Keratinocyte (primary cell): ENCODE measurements around the gene OXNAD1. TPM values are rescaled to one million over a fixed set of nuclear protein-coding genes. Genes with fewer than 3 reads are reported as not detected.

Source experiments
- DNase-seq: peaks from one replicate; pipeline ENCODE4 v3.0.0-alpha.2; 2011; ENCODE audit warnings: low read depth, missing footprints, low spot score
- FAIRE-seq: peaks from 2 replicates; lab custom pipeline; 2011; peaks lifted over from hg19 to GRCh38; lab: Jason Lieb, UNC
- H2AFZ ChIP-seq: 2 replicates; pipeline ENCODE4 v1.6.0; 2012; ENCODE audit warnings: low read length, control low read depth, inconsistent platforms; ENCODE audit not compliant: control insufficient read depth
- H3K27ac ChIP-seq: 2 replicates; pipeline ENCODE4 v1.5.1; 2011; ENCODE audit warnings: low read length; ENCODE audit not compliant: control insufficient read depth, insufficient read depth
- H3K27me3 ChIP-seq: 3 replicates; pipeline ENCODE4 v1.6.0; 2011; ENCODE audit warnings: low read length; ENCODE audit not compliant: control insufficient read depth, insufficient read depth; ENCODE audit errors: extremely low read depth
- H3K36me3 ChIP-seq, 2 experiments: 2 replicates in 1 of 2; 3 replicates in 1 of 2; pipeline ENCODE4 v1.5.1; 2011; ENCODE audit warnings: low read length in 2 of 2, mild to moderate bottlenecking in 1 of 2; ENCODE audit not compliant: control insufficient read depth in 2 of 2, insufficient read depth in 2 of 2; ENCODE audit errors: extremely low read depth in 1 of 2
- H3K4me1 ChIP-seq: 3 replicates; pipeline ENCODE4 v1.5.1; 2011; ENCODE audit warnings: low read length; ENCODE audit not compliant: control insufficient read depth, insufficient read depth; ENCODE audit errors: extremely low read depth
- H3K4me2 ChIP-seq: 3 replicates; pipeline ENCODE4 v1.6.0; 2011; ENCODE audit warnings: low read depth, low read length; ENCODE audit not compliant: control insufficient read depth, insufficient read depth; ENCODE audit errors: extremely low read depth
- H3K4me3 ChIP-seq, 3 experiments: fragments of 200-600 bp in 1 of 3; sonication (generic) in 1 of 3; 2 replicates in 2 of 3; 3 replicates in 1 of 3; pipeline ENCODE4 v1.5.1; 2011 to 2016; ENCODE audit warnings: low read length in 3 of 3, mild to moderate bottlenecking in 3 of 3, control low read depth in 2 of 3, inconsistent platforms in 1 of 3, low read depth in 1 of 3, mixed read lengths in 1 of 3, mixed run types in 1 of 3, moderate library complexity in 1 of 3; ENCODE audit not compliant: control insufficient read depth in 2 of 3, insufficient read depth in 2 of 3; ENCODE audit errors: extremely low read depth in 1 of 3
- H3K79me2 ChIP-seq: 2 replicates; pipeline ENCODE4 v1.6.0; 2012; ENCODE audit warnings: low read length; ENCODE audit not compliant: control insufficient read depth, insufficient read depth
- H3K9ac ChIP-seq: 3 replicates; pipeline ENCODE4 v1.6.0; 2011; ENCODE audit warnings: low read length; ENCODE audit not compliant: control insufficient read depth, insufficient read depth; ENCODE audit errors: extremely low read depth
- H3K9me1 ChIP-seq: 3 replicates; pipeline ENCODE4 v1.6.0; 2011; ENCODE audit warnings: low read length; ENCODE audit not compliant: control insufficient read depth, insufficient read depth; ENCODE audit errors: extremely low read depth
- H3K9me3 ChIP-seq: 2 replicates; pipeline ENCODE4 v1.5.1; 2012; ENCODE audit warnings: low read depth, low read length; ENCODE audit not compliant: control insufficient read depth
- H4K20me1 ChIP-seq: 3 replicates; pipeline ENCODE4 v1.6.0; 2011; ENCODE audit warnings: low read length; ENCODE audit not compliant: control insufficient read depth, insufficient read depth; ENCODE audit errors: extremely low read depth
- CTCF ChIP-seq, 3 experiments: IDR thresholded peaks in 1 of 3; conservative IDR thresholded peaks in 1 of 3; optimal IDR thresholded peaks in 1 of 3; 2 replicates in 2 of 3; 3 replicates in 1 of 3; pipeline versions ENCODE3 to v1.5.1; 2011; ENCODE audit warnings: low read length in 3 of 3, mild to moderate bottlenecking in 3 of 3, moderate library complexity in 2 of 3, control low read depth in 1 of 3, inconsistent platforms in 1 of 3; ENCODE audit not compliant: insufficient read depth in 2 of 3; ENCODE audit errors: extremely low read depth in 1 of 3
- EZH2 ChIP-seq: IDR thresholded peaks from one replicate; pipeline ENCODE4 v1.6.1; 2012; ENCODE audit warnings: inconsistent platforms, mild to moderate bottlenecking, low read length, moderate library complexity
- dilution Hi-C: fragments of 300-500 bp; cut with MboI; formaldehyde crosslinking; loops from one replicate; pipeline ENCODE4 v1.7.0; 2020; ENCODE audit warnings: low sequenced_read_pairs; ENCODE audit not compliant: extremely low pct_ligation_motif_present
- polyA plus RNA-seq, 5 experiments: library from polyadenylated mRNA; depleted of rRNA in 3 of 5; stranded (reverse) in 3 of 5; stranded (forward) in 1 of 5; unstranded in 1 of 5; fragments of >200 nt; gene quantifications; 1 replicate in 1 of 5; 2 replicates in 3 of 5; 3 replicates in 1 of 5; pipeline versions ENCODE4 v1.2.1 to v1.2.3, GENCODE V29; 2011 to 2012; ENCODE audit warnings: missing spikeins in 2 of 5, low read depth in 1 of 5, low replicate concordance in 1 of 5

The OXNAD1 gene
- polyA plus RNA-seq, 1 donor (not counting 4 experiments of a cell fraction or from before 2014, with no cell fraction given), result 15.2 TPM

GRCh38 chr3:16313886-16314645 lies 49.1 kb downstream of the OXNAD1 start:
- no peak for TF ChIP-seq EZH2
- no peak for TF ChIP-seq CTCF (optimal IDR thresholded peaks at IDR 0.05 in 1 of 3, IDR thresholded peaks at IDR 0.05 in 1 of 3, conservative IDR thresholded peaks at IDR 0.05 in 1 of 3; ENCODE audit: extremely low read depth in 1 of 3, insufficient read depth in 2 of 3, low read length in 3 of 3)
- no peak overlapping the region for H3K9ac ChIP-seq
- no peaks in the 10 kb centered on the region for H3K79me2 ChIP-seq
- no peak overlapping the region for H2AFZ ChIP-seq
- H3K36me3 ChIP-seq, result peaks cover 12 to 18% of the 10 kb centered on the region in 2 experiments
- dilution Hi-C loops, result no loop called here
- H3K9me3 ChIP-seq, result no peaks in the 10 kb centered on the region
- H3K9me1 ChIP-seq, result no peaks in the 10 kb centered on the region
- no peak overlapping the region for H3K27ac ChIP-seq
- DNase-seq (no peak), FAIRE-seq (no peak)
- H4K20me1 ChIP-seq, result no peaks in the 10 kb centered on the region
- H3K27me3 ChIP-seq, result no peaks in the 10 kb centered on the region
- H3K4me3 ChIP-seq, result no peak overlapping the region
- peaks cover 11% of the 10 kb centered on the region for H3K4me1 ChIP-seq
- H3K4me2 ChIP-seq, result no peak overlapping the region

GRCh38 chr3:16315623-16316022 lies 50.6 kb downstream of the OXNAD1 start:
- Histone ChIP-seq H3K79me2 (no peaks in the 10 kb centered on the region), H3K36me3 (peaks cover 13 to 22% of the 10 kb centered on the region in 2 experiments), H3K9me1 (no peaks in the 10 kb centered on the region), H3K4me2 (no peak overlapping the region), H3K27me3 (no peaks in the 10 kb centered on the region), H3K4me1 (no peaks in the 10 kb centered on the region), H3K9me3 (no peaks in the 10 kb centered on the region), H3K27ac (no peak overlapping the region), H3K4me3 (no peak overlapping the region), H4K20me1 (no peaks in the 10 kb centered on the region), H2AFZ (no peak overlapping the region), H3K9ac (no peak overlapping the region)
- FAIRE-seq (no peak), DNase-seq (no peak)
- TF ChIP-seq CTCF (optimal IDR thresholded peaks at IDR 0.05 in 1 of 3, IDR thresholded peaks at IDR 0.05 in 1 of 3, conservative IDR thresholded peaks at IDR 0.05 in 1 of 3; ENCODE audit: extremely low read depth in 1 of 3, insufficient read depth in 2 of 3, low read length in 3 of 3) (no peak), EZH2 (no peak)
- dilution Hi-C loops, result no loop called here
